ENCODE measurements around the gene YPEL5.

YPEL5 gene

GRCh38 chr2:30161929-30162706 lies 15.3 kb downstream of the YPEL5 start:
- H3K36me3 Mint-ChIP-seq (ENCODE audit: insufficient read depth) = peaks cover 100% of the 10 kb centered on the region
- ATAC-seq (replicated peaks) (peak; percentile 5), DNase-seq (no peak)
- peak overlapping the region; percentile 22 to 62 for H3K4me3 Mint-ChIP-seq
- peak overlapping the region; percentile 91 to 97 for H3K27ac Mint-ChIP-seq
- H3K4me1 Mint-ChIP-seq (ENCODE audit: low read depth in 2 of 2) = peaks cover 11 to 16% of the 10 kb centered on the region in 2 donors
- H3K9me3 Mint-ChIP-seq = no peaks in the 10 kb centered on the region
- no peaks in the 10 kb centered on the region for H3K27me3 Mint-ChIP-seq

- peaks cover 100% of the 10 kb centered on the region for H3K36me3 Mint-ChIP-seq (ENCODE audit: insufficient read depth)
- no peak for DNase-seq
- no peaks in the 10 kb centered on the region for H3K27me3 Mint-ChIP-seq
- no peaks in the 10 kb centered on the region for H3K9me3 Mint-ChIP-seq
- H3K27ac Mint-ChIP-seq = peak overlapping the region; percentile 91 to 97
- peaks cover 6 to 10% of the 10 kb centered on the region in 2 donors for H3K4me1 Mint-ChIP-seq (ENCODE audit: low read depth in 2 of 2)
- peak overlapping the region in 1 of 2 donors; percentile 62 for H3K4me3 Mint-ChIP-seq
- ATAC-seq (replicated peaks) = peak; percentile 6
These were observed 16.0 kb downstream of the YPEL5 start for GRCh38 chr2:30162806-30163205.

GRCh38 chr2:30164131-30164925 lies 17.5 kb downstream of the YPEL5 start:
- Mint-ChIP-seq H3K27ac (peak overlapping the region; percentile 76 to 97), H3K9me3 (no peaks in the 10 kb centered on the region), H3K4me1 (ENCODE audit: low read depth in 2 of 2) (peaks cover 4 to 5% of the 10 kb centered on the region in 2 donors), H3K36me3 (ENCODE audit: insufficient read depth) (peaks cover 99% of the 10 kb centered on the region), H3K4me3 (peak overlapping the region in 1 of 2 donors; percentile 47), H3K27me3 (no peaks in the 10 kb centered on the region)
- no peak for DNase-seq
- no peak for ATAC-seq (replicated peaks)

DNA sequence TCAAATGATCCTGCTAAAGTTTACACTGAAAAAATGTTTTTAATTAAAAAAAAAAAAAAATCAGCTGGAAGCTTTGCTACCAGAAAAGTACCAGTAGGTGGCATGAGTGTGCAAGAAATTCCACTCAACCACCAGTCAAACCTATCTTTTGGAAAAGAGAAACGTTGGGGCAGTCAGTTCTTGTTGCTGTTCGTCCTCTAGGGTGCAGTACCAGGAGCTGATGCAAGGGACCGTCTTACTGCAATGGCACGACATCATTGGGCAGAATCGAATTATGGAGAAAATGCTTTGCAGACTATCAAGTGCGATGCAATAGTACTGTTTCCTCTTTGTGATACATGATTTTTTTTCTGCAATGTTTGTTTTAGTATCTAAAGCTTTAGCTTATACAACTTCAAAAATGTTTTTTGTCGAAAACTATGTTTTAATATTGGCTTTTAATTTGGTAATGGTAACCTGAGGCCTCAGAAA lies 18.3 kb downstream of the YPEL5 start:
- peaks cover 4% of the 10 kb centered on the region in 2 donors for H3K4me1 Mint-ChIP-seq (ENCODE audit: low read depth in 2 of 2)
- H3K27me3 Mint-ChIP-seq = no peaks in the 10 kb centered on the region
- DNase-seq = peak; percentile 64 to 67 (median 65)
- H3K36me3 Mint-ChIP-seq (ENCODE audit: insufficient read depth) = peaks cover 99% of the 10 kb centered on the region
- H3K4me3 Mint-ChIP-seq = peak overlapping the region in 1 of 2 donors; percentile 47
- H3K9me3 Mint-ChIP-seq = no peaks in the 10 kb centered on the region
- peak; percentile 65 for ATAC-seq (replicated peaks)
- peak overlapping the region; percentile 76 to 97 for H3K27ac Mint-ChIP-seq

GRCh38 chr2:30165617-30166016 lies 18.8 kb downstream of the YPEL5 start:
- no peaks in the 10 kb centered on the region for H3K9me3 Mint-ChIP-seq
- peak overlapping the region in 1 of 2 donors; percentile 91 for H3K27ac Mint-ChIP-seq

DNA sequence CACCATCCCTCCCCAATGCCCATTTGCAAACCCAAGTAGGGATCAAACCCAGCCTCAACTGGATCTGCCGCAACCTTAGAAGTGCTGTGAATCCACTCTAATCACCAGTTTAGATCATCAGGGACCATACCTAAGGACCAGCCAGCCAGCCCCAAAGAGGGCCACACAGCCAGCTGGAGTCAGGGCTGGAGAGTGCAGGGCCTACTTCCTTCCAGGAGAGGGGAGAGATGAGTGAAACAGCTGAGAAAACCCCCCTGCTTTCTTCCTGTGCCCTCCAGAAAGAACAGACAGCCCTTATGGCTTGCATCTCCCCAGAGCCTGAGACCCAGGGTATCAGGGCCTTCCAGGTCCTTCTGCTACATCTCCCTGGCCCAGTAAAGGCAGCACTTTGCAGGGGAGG lies 25.8 kb downstream of the YPEL5 start:
- H3K9me3 Mint-ChIP-seq = no peaks in the 10 kb centered on the region
- peak overlapping the region in 1 of 2 donors; percentile 42 for H3K4me3 Mint-ChIP-seq
- H3K36me3 Mint-ChIP-seq (ENCODE audit: insufficient read depth) = peaks cover 91% of the 10 kb centered on the region
- DNase-seq (no peak), ATAC-seq (replicated peaks) (peak; percentile 17)
- peaks cover 0 to 2% of the 10 kb centered on the region in 2 donors for H3K4me1 Mint-ChIP-seq (ENCODE audit: low read depth in 2 of 2)
- H3K27me3 Mint-ChIP-seq = peaks cover 4 to 6% of the 10 kb centered on the region in 2 donors
- peak overlapping the region in 1 of 2 donors; percentile 37 for H3K27ac Mint-ChIP-seq

More at GRCh38 chr2:30165617-30166016, 18.8 kb downstream of the YPEL5 start:
- no peak for ATAC-seq (replicated peaks)
- no peak for DNase-seq
- Mint-ChIP-seq H3K27me3 (no peaks in the 10 kb centered on the region), H3K36me3 (ENCODE audit: insufficient read depth) (peaks cover 99% of the 10 kb centered on the region), H3K4me3 (peak overlapping the region in 1 of 2 donors; percentile 40), H3K4me1 (ENCODE audit: low read depth in 2 of 2) (peaks cover 0 to 4% of the 10 kb centered on the region in 2 donors)

- peaks cover 79% of the 10 kb centered on the region for H3K36me3 Mint-ChIP-seq (ENCODE audit: insufficient read depth)
- no peak for ATAC-seq (replicated peaks)
These were observed 30.6 kb downstream of the YPEL5 start for GRCh38 chr2:30177440-30177839.

DNA sequence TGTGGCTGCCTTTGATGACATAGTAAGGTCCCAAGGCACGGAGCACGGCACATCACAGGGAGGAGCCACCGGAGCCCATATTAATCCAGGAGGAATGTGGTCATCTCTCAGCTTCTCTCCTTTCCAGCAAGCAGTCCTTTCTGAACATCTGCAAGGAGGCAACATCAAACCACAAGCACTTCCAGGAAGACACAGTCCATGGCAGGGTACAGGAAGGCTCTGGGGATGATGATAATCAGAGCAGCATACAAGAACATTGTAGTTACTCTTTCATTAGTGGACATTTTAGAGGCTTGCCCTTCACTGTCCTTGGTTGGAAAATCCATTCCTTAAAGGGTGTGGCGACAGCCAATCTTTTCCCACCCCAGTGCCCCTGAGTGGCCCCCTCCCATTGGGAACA lies 31.1 kb downstream of the YPEL5 start:
- H3K4me1 Mint-ChIP-seq (ENCODE audit: low read depth in 2 of 2) = peaks cover 0 to 2% of the 10 kb centered on the region in 2 donors
- H3K4me3 Mint-ChIP-seq = no peak overlapping the region
- no peaks in the 10 kb centered on the region for H3K9me3 Mint-ChIP-seq
- ATAC-seq (replicated peaks) = no peak
- peaks cover 78% of the 10 kb centered on the region for H3K36me3 Mint-ChIP-seq (ENCODE audit: insufficient read depth)
- H3K27ac Mint-ChIP-seq = peak overlapping the region in 1 of 2 donors; percentile 75
- no peak for DNase-seq
- H3K27me3 Mint-ChIP-seq = peaks cover 9 to 30% of the 10 kb centered on the region in 2 donors

More at GRCh38 chr2:30177440-30177839, 30.6 kb downstream of the YPEL5 start:
- H3K27me3 Mint-ChIP-seq = peaks cover 9 to 30% of the 10 kb centered on the region in 2 donors
- peak overlapping the region in 1 of 2 donors; percentile 75 for H3K27ac Mint-ChIP-seq
- peaks cover 0 to 2% of the 10 kb centered on the region in 2 donors for H3K4me1 Mint-ChIP-seq (ENCODE audit: low read depth in 2 of 2)
- H3K4me3 Mint-ChIP-seq = peak overlapping the region in 1 of 2 donors; percentile 8
- DNase-seq = no peak
- H3K9me3 Mint-ChIP-seq = no peaks in the 10 kb centered on the region

DNA sequence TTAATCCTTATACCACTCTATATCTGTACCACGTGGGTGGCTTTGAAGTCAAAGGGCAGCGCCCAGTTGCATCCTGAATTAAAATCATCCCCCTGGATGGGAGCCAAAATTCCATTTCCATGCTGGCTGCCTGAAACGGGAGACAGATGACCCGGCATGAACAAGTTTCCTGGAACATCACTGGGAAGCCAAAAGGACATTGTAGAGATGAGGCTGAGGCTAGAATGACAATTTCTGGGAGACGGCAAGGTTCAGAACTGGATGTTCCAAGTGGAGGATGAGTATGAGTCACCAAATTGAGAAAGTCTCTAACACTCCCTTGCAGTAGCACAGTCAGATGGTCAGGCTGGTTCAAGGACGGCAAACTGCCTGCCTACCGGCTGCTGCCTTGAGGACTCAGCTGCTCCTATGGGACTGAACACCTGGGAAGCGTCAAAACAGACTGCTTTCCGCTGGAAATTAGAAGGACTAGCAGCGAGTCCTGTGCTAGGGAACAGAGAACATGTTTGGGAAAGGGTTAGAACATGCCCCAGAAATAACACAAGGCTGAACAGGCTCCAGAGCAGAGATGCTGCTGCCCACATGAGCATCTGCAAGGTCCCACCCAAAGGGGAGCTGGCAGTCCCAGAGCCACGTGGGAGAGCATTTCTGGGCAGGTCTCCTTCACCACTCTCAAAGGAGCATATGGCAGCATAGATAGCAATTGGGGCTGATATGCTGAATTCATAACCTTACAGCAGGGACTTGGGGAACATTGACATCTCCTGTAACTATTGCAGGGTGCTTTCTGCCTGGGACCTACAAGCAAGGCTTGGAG lies 32.0 kb downstream of the YPEL5 start:
- Mint-ChIP-seq H3K4me3 (no peak overlapping the region), H3K36me3 (ENCODE audit: insufficient read depth) (peaks cover 70% of the 10 kb centered on the region), H3K9me3 (no peaks in the 10 kb centered on the region), H3K4me1 (ENCODE audit: low read depth in 2 of 2) (peaks cover 0 to 2% of the 10 kb centered on the region in 2 donors), H3K27me3 (peaks cover 9 to 32% of the 10 kb centered on the region in 2 donors), H3K27ac (peak overlapping the region in 1 of 2 donors; percentile 75)
- DNase-seq = no peak
- peak; percentile 3 for ATAC-seq (replicated peaks)

DNA sequence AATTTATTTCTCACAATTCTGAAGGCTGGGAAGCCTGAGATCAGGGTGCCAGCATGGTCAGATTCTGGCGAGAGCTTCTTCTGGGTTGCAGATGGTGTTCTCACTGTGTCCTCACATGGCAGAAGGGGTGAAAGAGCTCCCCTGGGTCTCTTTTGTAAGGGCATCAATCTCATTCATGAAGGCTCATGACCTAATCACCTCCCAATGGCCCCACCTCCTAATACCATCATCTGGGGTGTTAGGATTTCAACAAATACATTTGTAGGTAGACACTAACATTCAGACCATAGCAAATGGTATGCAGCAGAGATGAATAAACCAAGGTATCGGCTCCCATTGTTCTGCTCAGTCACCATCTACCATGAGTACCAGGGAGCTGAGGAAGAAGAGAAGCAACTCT lies 32.7 kb downstream of the YPEL5 start:
- ATAC-seq (replicated peaks) = no peak
- H3K4me1 Mint-ChIP-seq (ENCODE audit: low read depth in 2 of 2) = peaks cover 0 to 2% of the 10 kb centered on the region in 2 donors
- DNase-seq = no peak
- no peaks in the 10 kb centered on the region for H3K9me3 Mint-ChIP-seq
- H3K27me3 Mint-ChIP-seq = peaks cover 9 to 40% of the 10 kb centered on the region in 2 donors
- no peak overlapping the region for H3K27ac Mint-ChIP-seq
- peaks cover 63% of the 10 kb centered on the region for H3K36me3 Mint-ChIP-seq (ENCODE audit: insufficient read depth)
- no peak overlapping the region for H3K4me3 Mint-ChIP-seq

GRCh38 chr2:30180226-30180625 lies 33.4 kb downstream of the YPEL5 start:
- peaks cover 9 to 40% of the 10 kb centered on the region in 2 donors for H3K27me3 Mint-ChIP-seq
- no peak for DNase-seq
- peaks cover 57% of the 10 kb centered on the region for H3K36me3 Mint-ChIP-seq (ENCODE audit: insufficient read depth)
- H3K4me3 Mint-ChIP-seq = no peak overlapping the region
- peak overlapping the region in 1 of 2 donors; percentile 46 for H3K27ac Mint-ChIP-seq
- H3K4me1 Mint-ChIP-seq (ENCODE audit: low read depth in 2 of 2) = peaks cover 0 to 2% of the 10 kb centered on the region in 2 donors
- ATAC-seq (replicated peaks) = no peak
- no peaks in the 10 kb centered on the region for H3K9me3 Mint-ChIP-seq

GRCh38 chr2:30181176-30181575 lies 34.4 kb downstream of the YPEL5 start:
- peaks cover 9 to 47% of the 10 kb centered on the region in 2 donors for H3K27me3 Mint-ChIP-seq
- H3K4me3 Mint-ChIP-seq = no peak overlapping the region
- H3K4me1 Mint-ChIP-seq (ENCODE audit: low read depth in 2 of 2) = peaks cover 0 to 2% of the 10 kb centered on the region in 2 donors
- DNase-seq = no peak
- no peak overlapping the region for H3K27ac Mint-ChIP-seq
- H3K36me3 Mint-ChIP-seq (ENCODE audit: insufficient read depth) = peaks cover 49% of the 10 kb centered on the region
- no peaks in the 10 kb centered on the region for H3K9me3 Mint-ChIP-seq
- ATAC-seq (replicated peaks) = no peak

Data from effector memory CD8-positive, alpha-beta T cell (primary cell).